Esophagus muscularis mucosa (tissue), 4 donors: Measurements from ENCODE around the gene CACNA2D3.

Experiments
- EP300 ChIP-seq: sonication (generic); formaldehyde crosslinking; IDR thresholded peaks from one replicate; pipeline ENCODE4 v1.6.1; 2017; ENCODE audit warnings: antibody characterized with exemption
- POLR2A ChIP-seq: fragments of 450-650 bp; IDR thresholded peaks from one replicate; pipeline ENCODE4 v1.6.1; 2017; ENCODE audit warnings: antibody characterized with exemption, moderate library complexity, mild to moderate bottlenecking, low read depth
- POLR2AphosphoS5 ChIP-seq, 2 donors: sonication (generic); formaldehyde crosslinking; IDR thresholded peaks; one replicate each; pipeline ENCODE4 v1.6.1; 2017; ENCODE audit warnings: antibody characterized with exemption in 2 of 2
- TF ChIP-seq, protein P1 (sequence below), 3 experiments: fragments of 200-600 bp in 2 of 3; fragments of 450-650 bp in 1 of 3; sonication (generic) in 2 of 3; IDR thresholded peaks; one replicate each; pipeline ENCODE4 v1.5.1; 2017 to 2019; ENCODE audit warnings: antibody characterized with exemption in 3 of 3, mild to moderate bottlenecking in 2 of 3, moderate library complexity in 1 of 3

GRCh38 chr3:54305409-54306099 is 183.2 kb downstream of the CACNA2D3 start:
- TF ChIP-seq POLR2A (no peak), POLR2AphosphoS5 (IDR thresholded peaks at IDR 0.05) (no peak), EP300 (no peak)
- TF ChIP-seq, protein P1, sequence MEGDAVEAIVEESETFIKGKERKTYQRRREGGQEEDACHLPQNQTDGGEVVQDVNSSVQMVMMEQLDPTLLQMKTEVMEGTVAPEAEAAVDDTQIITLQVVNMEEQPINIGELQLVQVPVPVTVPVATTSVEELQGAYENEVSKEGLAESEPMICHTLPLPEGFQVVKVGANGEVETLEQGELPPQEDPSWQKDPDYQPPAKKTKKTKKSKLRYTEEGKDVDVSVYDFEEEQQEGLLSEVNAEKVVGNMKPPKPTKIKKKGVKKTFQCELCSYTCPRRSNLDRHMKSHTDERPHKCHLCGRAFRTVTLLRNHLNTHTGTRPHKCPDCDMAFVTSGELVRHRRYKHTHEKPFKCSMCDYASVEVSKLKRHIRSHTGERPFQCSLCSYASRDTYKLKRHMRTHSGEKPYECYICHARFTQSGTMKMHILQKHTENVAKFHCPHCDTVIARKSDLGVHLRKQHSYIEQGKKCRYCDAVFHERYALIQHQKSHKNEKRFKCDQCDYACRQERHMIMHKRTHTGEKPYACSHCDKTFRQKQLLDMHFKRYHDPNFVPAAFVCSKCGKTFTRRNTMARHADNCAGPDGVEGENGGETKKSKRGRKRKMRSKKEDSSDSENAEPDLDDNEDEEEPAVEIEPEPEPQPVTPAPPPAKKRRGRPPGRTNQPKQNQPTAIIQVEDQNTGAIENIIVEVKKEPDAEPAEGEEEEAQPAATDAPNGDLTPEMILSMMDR (IDR thresholded peaks at IDR 0.05) = no peak
